Measurements from ENCODE around the gene RSF1.

Gene RSF1

DNA sequence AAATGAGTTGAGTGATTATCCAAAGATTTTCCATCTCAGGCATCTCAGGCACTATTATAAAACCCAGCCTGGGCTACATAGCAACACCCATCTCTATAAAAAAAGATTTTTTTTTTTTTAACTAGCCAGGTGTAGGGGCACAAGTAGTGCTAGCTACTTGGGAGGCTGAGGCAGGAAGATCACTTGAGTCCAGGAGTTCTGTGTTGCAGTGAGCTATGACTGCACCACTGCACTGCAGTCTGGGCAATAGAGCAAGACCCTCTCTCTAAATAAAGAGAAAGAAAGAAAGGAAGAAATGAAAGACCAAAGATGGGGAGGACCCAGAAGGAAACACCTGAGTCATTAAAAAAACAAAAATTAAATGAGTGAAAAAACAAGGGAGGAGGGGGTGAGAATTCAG, 14.1 kb downstream of the RSF1 start:
- in situ Hi-C loops (cut with MboI; ENCODE audit: low sequenced_read_pairs): no loop called here

DNA sequence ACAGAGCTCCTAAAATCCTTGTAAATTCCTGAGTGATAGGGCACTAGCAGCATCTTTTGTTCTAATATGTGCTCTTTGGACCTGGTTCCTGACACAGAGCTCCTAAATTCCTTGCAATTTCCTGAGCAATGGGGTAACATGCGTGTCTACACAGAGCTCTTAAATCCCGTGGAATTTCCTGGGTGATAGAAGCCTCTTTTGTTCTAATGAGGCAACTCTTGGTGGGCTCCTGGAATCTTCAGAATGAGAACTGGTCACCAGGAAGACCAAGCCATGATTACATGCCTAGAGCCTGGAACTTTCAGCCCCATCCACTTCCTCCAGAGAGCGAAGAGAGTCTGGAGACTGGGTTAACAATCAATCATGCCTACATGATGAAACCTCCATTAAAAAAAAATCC, 19.0 kb downstream of the RSF1 start:
- in situ Hi-C loops (cut with MboI; ENCODE audit: low sequenced_read_pairs): no loop called here

DNA sequence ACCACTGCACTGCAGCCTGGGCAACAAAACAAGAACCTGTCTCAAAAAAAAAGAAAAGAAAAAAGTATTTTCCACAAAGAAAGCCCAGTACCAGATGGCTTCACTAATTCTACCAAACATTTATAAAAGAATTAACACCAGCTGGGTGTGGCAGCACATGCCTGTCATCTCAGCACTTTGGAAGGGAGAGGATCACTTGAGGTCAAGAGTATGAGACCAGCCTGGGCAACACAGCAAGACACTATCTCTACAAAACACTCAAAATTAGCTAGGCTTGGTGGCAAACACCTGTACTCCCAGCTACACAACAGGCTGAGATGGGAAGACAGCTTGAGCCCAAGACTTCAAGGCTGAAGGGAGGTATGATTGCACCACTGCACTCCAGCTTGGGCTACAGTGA, 20.1 kb downstream of the RSF1 start:
- in situ Hi-C loops (cut with MboI; ENCODE audit: low sequenced_read_pairs): no loop called here

DNA sequence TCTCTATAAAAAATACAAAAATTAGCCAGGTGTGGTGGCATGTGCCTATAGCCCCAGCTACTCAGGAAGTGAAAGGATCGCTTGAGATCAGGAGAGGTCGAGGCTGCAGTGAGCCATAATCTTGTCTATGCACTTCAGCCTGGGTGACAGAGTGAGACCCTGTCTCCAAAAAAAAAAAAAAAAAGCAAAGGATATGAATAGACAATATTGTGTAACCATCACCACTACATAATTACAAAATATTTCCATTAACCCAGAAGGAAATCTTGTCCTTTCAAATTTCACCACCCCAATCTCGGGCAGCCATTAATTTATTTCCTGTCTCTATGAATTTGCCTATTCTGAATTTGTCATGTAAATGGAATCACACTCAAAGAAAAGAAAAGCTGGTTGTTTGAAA, 21.2 kb downstream of the RSF1 start:
- in situ Hi-C loops (cut with MboI; ENCODE audit: low sequenced_read_pairs): no loop called here

DNA sequence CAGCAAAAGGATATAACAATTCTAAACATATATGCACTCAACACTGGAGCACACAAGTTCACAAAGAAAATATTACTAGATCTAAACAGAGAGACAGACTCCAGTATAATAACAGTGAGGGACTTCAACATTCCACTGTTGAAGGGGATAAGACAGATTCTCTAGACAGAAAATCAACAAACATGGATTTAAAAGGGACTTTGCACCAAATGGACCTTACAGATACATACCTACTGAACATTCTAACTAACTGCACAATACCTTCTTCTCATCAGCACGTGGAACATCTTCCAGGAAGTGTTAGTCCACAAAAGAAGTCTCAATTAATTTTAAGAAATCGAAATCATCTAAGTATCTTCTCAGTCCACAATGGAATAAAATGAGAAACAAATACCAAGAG, 26.6 kb downstream of the RSF1 start:
- in situ Hi-C loops (cut with MboI; ENCODE audit: low sequenced_read_pairs): no loop called here

DNA sequence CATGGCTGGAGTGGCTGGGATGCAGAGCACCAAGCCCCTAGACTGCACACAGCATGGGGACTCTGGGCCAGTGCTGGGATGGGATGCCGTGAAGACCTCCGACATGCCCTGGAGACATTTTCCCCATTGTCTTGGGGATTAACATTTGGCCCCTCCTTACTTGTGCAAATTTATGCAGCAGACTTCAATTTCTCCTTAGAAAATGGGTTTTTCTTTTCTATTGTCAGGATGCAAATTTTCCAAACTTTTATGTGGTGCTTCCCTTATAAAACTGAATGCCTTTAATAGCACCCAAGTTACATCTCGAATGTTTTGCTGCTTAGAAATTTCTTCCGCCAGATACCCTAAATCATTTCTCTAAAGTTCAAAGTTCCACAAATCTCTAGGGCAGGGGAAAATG, 29.2 kb downstream of the RSF1 start:
- in situ Hi-C loops (cut with MboI; ENCODE audit: low sequenced_read_pairs): no loop called here

DNA sequence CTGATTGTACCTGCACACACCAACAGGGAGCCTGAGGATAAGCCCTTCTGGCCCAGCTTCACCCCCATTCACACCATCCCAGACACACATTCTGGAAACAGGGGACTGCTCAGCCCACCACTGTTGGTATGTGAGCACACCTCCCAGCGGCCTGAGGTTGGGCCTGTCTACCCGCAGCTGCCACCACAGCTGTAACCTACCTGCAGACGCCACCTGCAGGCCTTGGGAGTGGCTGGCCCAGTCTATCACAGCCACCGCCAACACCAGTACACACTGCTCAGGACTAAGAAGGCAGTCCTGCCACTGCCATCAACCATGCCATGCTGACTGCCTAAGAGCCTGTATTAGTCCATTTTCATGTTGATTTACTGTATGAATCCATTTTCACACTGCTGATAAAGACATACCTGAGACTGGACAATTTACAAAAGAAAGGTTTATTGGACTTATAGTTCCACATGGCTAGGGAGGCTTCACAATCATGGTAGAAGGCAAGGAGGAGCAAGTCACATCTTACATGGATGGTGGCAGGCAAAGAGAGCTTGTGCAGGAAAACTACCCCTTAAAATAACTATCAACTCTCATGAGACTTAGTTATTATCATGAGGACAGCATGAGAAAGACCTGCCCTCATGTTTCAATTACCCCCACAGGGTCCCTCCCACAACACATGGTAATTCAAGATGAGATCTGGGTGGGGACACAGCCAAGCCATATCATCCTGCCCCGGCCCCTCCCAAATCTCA, 30.6 kb downstream of the RSF1 start:
- in situ Hi-C loops (cut with MboI; ENCODE audit: low sequenced_read_pairs): no loop called here

DNA sequence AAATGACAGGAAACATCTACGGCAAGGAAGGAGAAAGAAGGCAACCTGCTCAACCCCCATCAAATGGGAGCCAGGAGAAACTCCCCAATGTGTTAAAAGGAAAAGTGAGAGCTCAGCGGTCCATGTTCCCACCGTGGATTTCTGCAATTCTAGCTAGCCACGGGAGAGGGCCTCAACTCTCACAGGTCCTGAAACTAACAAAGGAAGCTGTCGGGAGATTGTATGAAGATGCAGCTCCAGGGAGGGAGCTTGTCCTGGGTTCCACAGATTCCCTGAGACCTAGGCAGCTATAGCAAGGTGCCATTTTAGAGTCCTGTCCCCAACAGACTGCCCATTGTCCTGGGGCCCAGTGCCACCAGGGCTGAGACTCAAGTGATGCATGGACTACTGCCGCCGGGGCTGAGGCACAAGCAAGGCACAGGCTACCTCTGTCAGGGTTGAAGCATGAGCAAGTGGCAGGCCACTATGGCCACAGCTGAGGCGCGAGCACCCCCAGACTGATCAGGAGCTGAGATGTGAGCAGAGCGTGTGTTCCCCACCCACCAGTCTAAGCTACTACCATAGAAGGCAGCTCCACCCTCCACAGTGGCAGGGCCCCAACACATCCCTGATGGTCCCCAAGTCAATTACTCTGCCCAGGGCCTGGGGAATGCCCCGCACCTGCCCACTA, 31.3 kb downstream of the RSF1 start:
- in situ Hi-C loops (cut with MboI; ENCODE audit: low sequenced_read_pairs): no loop called here

DNA sequence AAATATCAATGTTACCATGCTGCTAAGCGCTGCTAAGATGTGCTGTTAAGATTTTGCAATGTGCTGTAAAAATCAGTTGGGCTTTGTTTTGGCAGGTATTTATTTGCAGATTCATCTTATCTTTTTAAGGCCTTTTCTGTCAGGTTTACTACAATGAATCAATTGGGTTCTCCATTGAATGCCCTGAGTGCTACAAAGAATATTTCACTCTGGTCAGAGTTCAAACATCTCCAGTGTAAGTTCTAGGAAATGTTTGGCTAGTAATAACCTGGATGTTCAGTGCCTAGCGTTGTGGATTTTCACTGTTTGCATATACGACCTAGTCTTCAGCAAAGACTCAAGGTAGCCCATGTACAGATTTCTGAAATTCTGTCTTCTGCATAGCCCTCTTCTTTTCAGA, 36.0 kb downstream of the RSF1 start:
- in situ Hi-C loops (cut with MboI; ENCODE audit: low sequenced_read_pairs): no loop called here

DNA sequence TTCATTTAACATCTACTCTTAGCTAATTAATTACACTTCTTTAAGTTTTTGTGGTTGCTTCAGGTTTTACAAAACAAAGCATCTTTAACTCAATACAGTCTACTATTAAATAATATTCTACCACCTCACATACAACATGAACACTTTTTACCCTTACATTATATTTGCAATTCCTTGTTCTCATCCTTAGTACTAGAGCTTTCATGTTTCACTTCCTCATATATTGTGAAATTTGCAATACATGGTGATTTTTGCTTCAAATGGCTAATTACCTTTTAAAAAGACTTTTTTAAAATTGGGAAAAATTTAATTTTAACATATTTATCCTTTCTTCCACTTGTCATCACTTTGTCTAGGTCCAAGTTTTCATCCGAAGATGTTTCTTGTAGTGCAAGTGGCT, 37.5 kb downstream of the RSF1 start:
- in situ Hi-C loops (cut with MboI; ENCODE audit: low sequenced_read_pairs): no loop called here

DNA sequence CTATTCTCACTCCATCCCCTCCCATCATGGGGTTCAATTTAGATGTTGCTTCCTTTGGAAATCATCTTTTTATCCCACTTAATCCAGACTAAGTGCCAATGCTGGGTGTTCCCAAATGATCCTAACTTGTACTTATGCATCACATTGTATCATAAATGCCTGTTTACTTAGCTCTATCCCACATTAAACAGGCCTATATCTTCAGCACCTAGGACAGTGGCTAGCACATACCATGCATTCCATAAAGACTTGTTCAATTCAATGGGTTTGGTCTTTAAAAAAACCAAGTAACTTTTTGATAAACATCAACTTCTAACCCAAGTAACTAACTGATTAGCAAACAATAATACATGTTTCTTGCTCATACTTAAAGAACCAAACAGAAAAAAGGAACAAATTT, 40.6 kb downstream of the RSF1 start:
- in situ Hi-C loops (cut with MboI; ENCODE audit: low sequenced_read_pairs): no loop called here

DNA sequence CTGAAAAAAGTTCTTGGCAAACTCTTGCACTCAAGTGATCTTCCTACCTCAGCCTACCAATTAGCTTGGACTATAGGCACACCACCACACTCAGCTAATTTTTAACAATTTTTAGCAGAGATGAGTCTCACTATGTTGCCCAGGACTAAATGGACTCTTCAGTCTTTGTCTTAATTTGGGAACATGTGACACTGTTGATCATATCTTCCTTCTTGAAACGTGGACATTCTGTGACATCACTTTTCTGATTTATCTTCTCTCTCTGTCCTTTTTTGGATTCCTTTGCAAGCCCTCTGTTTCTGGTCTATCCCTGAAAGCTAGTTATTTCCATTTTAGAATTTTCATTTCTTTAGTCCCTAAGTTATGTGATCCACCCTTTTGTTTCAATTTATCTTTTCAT, 42.0 kb downstream of the RSF1 start:
- in situ Hi-C loops (cut with MboI; ENCODE audit: low sequenced_read_pairs): no loop called here

DNA sequence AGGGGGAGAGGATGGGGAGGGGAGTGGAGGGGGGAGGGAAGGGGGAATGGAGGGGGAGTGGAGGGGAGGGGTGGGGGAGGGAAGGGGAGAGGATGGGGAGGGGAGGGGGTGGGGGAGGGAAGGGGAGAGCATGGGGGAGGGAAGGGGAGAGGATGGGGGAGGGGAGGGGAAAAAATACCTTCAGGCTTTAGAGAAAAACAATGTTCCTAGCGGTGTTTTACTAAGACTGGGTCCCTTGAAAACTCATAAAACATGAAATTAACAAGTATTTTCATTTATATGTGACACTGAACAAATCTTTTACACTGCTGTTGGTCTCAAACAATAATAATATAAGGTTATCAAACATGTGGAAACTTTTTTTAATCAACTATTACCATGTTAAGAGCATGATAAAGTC, 42.4 kb downstream of the RSF1 start:
- in situ Hi-C loops (cut with MboI; ENCODE audit: low sequenced_read_pairs): no loop called here

DNA sequence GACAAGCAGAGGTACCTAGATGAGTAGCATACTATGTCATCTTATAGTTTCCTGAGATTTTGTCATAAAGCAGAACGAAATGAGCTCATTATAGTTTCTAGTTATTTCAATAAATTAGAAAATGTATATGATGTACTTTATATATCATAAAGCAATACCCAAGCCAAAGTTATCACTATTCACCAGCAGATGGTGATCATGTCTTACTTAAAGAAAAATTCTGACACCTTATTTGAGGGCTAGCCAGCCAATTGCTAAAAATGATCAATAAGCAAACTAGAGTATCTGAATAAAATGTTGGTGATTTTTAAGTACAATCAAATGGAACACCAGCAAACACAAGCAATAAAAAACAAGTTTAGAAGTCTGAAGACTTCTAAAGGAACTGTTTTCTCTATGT, 44.1 kb downstream of the RSF1 start:
- in situ Hi-C loops (cut with MboI; ENCODE audit: low sequenced_read_pairs): no loop called here

DNA sequence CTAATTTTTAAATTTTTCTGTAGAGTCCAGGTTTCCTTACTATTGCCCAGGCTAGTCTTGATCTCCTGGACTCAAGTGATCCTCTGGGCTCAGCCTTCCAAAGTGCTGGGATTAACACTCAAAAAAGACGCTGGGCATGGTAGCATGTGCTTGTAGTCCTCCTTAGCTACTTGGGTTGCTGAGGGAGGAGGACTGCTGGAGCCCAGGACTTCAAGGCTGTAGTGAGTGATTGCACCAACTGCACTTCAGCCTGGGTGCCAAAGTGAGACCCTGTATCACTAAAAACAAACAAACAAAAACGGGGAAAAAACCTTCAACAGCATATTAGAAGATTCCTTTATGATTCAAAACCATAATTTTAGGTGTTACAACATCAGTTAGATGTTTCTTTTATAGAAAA, 44.6 kb downstream of the RSF1 start:
- in situ Hi-C loops (cut with MboI; ENCODE audit: low sequenced_read_pairs): no loop called here

DNA sequence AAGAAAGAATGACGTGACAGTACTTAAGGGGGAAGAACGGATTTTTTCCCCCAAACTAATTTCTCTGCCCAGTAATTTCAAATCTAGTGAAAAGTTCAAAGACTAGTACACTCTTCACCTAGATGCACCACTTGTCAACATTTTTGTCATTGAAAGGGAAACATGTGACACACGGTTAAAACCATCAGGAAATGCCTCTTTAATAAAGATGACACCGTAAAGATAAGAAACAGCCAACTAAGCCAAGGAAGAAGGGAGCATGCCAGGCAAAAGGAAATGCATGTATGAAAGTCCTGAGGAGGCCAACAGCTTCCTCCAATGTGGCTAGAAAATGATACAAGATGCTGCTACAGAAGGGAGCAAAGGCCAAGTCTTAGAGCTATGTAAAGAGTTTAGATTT, 49.4 kb downstream of the RSF1 start:
- in situ Hi-C loops (cut with MboI; ENCODE audit: low sequenced_read_pairs): no loop called here

DNA sequence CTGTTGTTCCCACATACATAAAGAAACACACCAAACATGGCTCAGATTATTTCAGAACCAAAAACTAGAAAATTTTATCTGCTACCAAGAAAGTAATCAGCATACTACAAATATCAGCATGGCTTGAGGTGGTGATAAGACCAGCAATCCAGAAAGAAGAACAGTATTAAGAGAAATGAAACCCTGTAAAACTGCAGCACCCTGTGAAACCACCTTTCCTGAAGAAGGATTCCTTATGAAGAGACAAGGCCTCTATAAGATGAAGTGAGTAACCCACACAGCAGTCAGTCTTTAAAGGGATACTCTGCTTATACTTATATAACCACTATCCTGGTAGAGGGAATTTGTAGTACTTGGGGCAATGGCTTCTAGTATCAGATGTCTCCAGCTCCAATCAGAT, 49.9 kb downstream of the RSF1 start:
- in situ Hi-C loops (cut with MboI; ENCODE audit: low sequenced_read_pairs): no loop called here

DNA sequence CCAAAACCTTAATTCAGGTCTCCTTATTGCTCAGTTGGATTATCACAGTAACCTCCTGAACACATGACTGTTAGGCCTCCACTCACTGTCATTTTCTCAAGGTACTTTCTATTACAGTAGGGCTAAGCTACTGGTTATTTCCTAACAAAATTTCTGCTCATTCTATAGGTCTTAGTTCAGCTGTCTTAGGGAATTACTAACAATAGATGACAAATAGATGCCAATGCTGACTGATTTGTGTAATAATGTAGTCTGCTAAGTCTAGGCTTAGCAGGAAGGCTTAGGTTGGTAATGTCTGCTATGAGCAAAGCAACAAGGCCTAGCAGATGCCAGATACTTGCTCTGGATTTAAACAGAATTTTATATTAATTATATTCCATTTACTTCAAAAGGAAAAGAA, 58.1 kb downstream of the RSF1 start:
- in situ Hi-C loops (cut with MboI; ENCODE audit: low sequenced_read_pairs): no loop called here

DNA sequence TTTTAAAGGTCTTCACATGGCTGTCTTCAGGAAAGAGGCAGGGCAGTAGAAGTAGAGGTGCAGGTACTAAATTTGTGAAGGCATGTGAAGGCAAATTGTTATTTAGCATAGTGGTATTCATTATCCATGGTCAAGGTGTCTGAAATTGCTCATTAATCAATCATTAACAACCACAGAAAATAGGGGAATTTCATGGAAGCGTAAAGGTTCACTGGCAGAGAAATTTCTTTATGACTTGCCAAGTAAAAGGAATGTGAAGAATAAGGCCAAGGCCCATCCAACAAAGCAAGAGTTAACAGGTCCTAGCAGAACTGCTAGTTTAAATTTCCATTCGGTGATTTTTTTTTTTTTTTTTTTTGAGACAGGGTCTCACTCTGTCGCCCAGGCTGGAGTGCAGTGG, 59.0 kb downstream of the RSF1 start:
- in situ Hi-C loops (cut with MboI; ENCODE audit: low sequenced_read_pairs): no loop called here

DNA sequence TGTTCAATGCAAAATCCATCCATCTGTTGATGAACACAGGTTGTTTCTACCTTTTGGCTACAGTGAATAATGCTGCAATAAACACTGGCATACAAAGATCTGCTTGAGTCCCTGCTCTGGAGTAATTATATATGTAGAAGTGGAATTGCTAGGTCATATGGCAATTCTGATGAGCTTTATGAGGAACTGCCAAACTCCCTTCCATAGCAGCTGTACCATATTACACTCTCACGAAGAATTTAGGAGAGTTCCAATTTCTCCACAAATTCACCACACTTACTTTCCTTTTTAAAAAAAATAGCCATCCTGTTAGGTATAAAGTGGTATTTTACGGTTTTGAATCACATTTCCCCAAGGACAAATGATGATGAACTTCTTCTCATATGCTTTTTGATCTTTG, 62.2 kb downstream of the RSF1 start:
- in situ Hi-C loops (cut with MboI; ENCODE audit: low sequenced_read_pairs): no loop called here

DNA sequence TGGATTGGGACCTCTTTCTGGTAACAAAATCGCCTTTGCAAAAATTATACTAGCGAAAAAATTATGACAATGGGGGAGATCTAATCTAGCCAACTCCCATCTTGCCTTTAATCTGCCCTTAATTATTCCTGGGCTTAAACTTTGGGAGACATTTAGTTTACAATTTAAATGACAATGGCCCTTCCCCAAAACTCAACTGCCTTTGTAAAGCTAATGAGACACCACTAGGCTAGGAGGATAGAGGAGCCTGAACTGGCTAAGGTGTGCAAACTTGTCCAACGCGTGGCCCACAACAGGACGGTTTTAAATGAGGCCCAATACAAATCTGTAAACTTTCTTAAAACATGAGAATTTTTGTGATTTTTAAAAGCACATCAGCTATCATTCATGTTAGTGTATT, 67.3 kb downstream of the RSF1 start:
- in situ Hi-C loops (cut with MboI; ENCODE audit: low sequenced_read_pairs): no loop called here

DNA sequence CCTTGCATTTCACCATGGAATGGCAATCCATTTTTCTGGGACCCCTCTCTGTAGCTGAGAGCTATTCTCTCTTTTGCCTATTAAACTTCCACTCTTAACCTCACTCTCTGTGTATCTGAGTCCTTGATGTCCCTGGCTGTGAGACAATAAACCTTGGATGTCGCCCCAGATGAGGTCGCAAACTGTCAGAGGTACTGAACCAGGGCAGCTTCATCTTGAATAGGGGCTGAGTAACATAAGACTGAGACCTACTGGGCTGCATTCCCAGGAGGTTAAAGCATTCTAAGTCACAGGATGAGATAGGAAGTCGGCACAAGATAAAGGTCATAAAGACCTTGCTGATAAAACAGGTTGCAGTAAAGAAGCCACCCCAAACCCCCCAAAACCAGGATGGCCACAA, 68.0 kb downstream of the RSF1 start:
- in situ Hi-C loops (cut with MboI; ENCODE audit: low sequenced_read_pairs): no loop called here
